Measurements from ENCODE around the gene GNA15.

DNA sequence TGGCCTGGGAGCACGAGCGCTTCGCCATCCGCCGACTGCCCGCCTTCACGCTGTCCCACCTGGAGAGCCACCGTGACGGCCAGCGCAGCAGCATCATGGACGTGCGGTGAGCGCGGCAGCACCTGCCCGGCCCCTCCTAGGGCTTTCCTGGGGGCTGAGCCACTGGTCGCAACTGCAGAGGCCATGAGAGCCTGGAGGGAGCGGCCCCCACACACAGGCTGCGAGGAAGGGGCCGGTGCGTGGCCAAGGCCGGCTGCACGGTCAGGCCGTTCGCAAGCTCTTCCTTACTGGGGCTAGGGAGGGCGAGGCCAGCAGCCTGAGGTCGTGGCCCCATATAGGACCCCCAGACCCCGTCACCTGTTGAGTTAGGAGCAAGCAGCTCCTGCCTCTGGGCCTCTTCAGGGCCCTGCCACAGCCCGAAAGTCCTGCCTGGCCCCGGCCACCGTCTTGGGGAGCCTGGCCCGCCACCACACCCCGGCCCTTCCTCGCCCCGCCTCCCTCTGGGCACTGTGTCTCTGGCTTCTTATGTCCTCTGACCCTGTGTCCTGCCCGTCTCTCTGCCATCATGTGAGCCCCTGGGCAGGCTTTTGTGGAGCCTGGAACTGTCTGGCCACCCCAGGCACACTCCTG, 68.9 kb downstream of the GNA15 start:
- TF ChIP-seq, protein P1, sequence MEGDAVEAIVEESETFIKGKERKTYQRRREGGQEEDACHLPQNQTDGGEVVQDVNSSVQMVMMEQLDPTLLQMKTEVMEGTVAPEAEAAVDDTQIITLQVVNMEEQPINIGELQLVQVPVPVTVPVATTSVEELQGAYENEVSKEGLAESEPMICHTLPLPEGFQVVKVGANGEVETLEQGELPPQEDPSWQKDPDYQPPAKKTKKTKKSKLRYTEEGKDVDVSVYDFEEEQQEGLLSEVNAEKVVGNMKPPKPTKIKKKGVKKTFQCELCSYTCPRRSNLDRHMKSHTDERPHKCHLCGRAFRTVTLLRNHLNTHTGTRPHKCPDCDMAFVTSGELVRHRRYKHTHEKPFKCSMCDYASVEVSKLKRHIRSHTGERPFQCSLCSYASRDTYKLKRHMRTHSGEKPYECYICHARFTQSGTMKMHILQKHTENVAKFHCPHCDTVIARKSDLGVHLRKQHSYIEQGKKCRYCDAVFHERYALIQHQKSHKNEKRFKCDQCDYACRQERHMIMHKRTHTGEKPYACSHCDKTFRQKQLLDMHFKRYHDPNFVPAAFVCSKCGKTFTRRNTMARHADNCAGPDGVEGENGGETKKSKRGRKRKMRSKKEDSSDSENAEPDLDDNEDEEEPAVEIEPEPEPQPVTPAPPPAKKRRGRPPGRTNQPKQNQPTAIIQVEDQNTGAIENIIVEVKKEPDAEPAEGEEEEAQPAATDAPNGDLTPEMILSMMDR (IDR thresholded peaks at IDR 0.05) = no peak
- no peak for TF ChIP-seq POLR2A (IDR thresholded peaks at IDR 0.05)
